Hematopoietic multipotent progenitor cell treated with erythropoietin and hydrocortisone succinate and interleukin-3 and kit ligand, for 8 days (in vitro differentiated cells): ENCODE data around the gene ARHGEF1.
"Not testable (repeated sequence)": the region's sequence is repeated elsewhere in the genome, so short reads cannot be mapped to it uniquely, and the experiment has no call there.

Experiments used
- DNase-seq: peaks from one replicate; pipeline ENCODE4 v3.0.0-alpha.2; 2015

ARHGEF1 gene

GRCh38 chr19:41933693-41934426, 50.9 kb downstream of the ARHGEF1 start:
- no peak for DNase-seq

GRCh38 chr19:41934849-41935374, 51.9 kb downstream of the ARHGEF1 start:
- DNase-seq = peak; percentile 65

- DNase-seq = no peak
Observed at GRCh38 chr19:41935760-41936415, 52.9 kb downstream of the ARHGEF1 start.

- no peak for DNase-seq
Observed at GRCh38 chr19:41936416-41936850, 53.4 kb downstream of the ARHGEF1 start.

- DNase-seq = no peak
Observed at GRCh38 chr19:41936961-41937360, 54.0 kb downstream of the ARHGEF1 start.

- DNase-seq = no peak
Observed at GRCh38 chr19:41937525-41938468, 54.8 kb downstream of the ARHGEF1 start.

- not testable (repeated sequence) for DNase-seq
Observed at GRCh38 chr19:41939209-41939608, 56.2 kb downstream of the ARHGEF1 start.

- DNase-seq = no peak
Observed at GRCh38 chr19:41939861-41940730, 57.1 kb downstream of the ARHGEF1 start.

GRCh38 chr19:41940731-41941409, 57.9 kb downstream of the ARHGEF1 start:
- DNase-seq = no peak

GRCh38 chr19:41941410-41942202, 58.6 kb downstream of the ARHGEF1 start:
- DNase-seq = no peak

GRCh38 chr19:41944336-41944735, 61.4 kb downstream of the ARHGEF1 start:
- DNase-seq = no peak

GRCh38 chr19:41945135-41945766, 62.3 kb downstream of the ARHGEF1 start:
- DNase-seq = no peak

GRCh38 chr19:41947091-41947490, 64.1 kb downstream of the ARHGEF1 start:
- DNase-seq = no peak

- peak; percentile 75 for DNase-seq
Observed at GRCh38 chr19:41951686-41952172, 68.7 kb downstream of the ARHGEF1 start.

- DNase-seq = peak; percentile 43
Observed at GRCh38 chr19:41955521-41955920, 72.5 kb downstream of the ARHGEF1 start.

- DNase-seq = no peak
Observed at GRCh38 chr19:41956621-41957020, 73.6 kb downstream of the ARHGEF1 start.
